Parathyroid adenoma (tissue), 2 donors: ENCODE measurements around the gene ANKRD39.

Source experiments
- H2AFZ ChIP-seq: fragments of 300-600 bp; sonication (generic); one replicate; pipeline ENCODE4 v1.7.0; 2017; ENCODE audit warnings: antibody characterized with exemption, mild to moderate bottlenecking
- H3K27ac ChIP-seq: fragments of 300-600 bp; sonication (generic); one replicate; pipeline ENCODE4 v1.7.0; 2017
- H3K27me3 ChIP-seq: fragments of 300-600 bp; sonication (generic); one replicate; pipeline ENCODE4 v1.7.0; 2017; ENCODE audit warnings: low read length; ENCODE audit not compliant: control insufficient read depth, insufficient read depth
- H3K36me3 ChIP-seq: fragments of 300-600 bp; sonication (generic); one replicate; pipeline ENCODE4 v1.7.0; 2017; ENCODE audit warnings: low read length; ENCODE audit not compliant: control insufficient read depth, insufficient read depth
- H3K4me1 ChIP-seq: fragments of 300-600 bp; sonication (generic); one replicate; pipeline ENCODE4 v1.7.0; 2017; ENCODE audit warnings: control low read depth
- H3K4me2 ChIP-seq: fragments of 300-600 bp; sonication (generic); one replicate; pipeline ENCODE4 v1.7.0; 2017; ENCODE audit warnings: low read length
- H3K4me3 ChIP-seq: fragments of 300-600 bp; sonication (generic); one replicate; pipeline ENCODE4 v1.7.0; 2017; ENCODE audit warnings: low read depth, low read length
- H3K79me2 ChIP-seq: fragments of 300-600 bp; sonication (generic); one replicate; pipeline ENCODE4 v1.7.0; 2017; ENCODE audit warnings: control low read depth
- H3K9ac ChIP-seq: fragments of 300-600 bp; sonication (generic); one replicate; pipeline ENCODE4 v1.7.0; 2017; ENCODE audit warnings: mild to moderate bottlenecking
- H3K9me3 ChIP-seq: fragments of 300-600 bp; sonication (generic); one replicate; pipeline ENCODE4 v1.7.0; 2017; ENCODE audit warnings: low read length; ENCODE audit not compliant: control insufficient read depth
- TF ChIP-seq, protein P1 (sequence below): fragments of 300-600 bp; sonication (generic); IDR thresholded peaks from one replicate; pipeline ENCODE4 v1.7.0; 2017; ENCODE audit warnings: antibody characterized with exemption, mild to moderate bottlenecking
- donor health status: primary hyperparathyroidism.

ANKRD39 gene

DNA sequence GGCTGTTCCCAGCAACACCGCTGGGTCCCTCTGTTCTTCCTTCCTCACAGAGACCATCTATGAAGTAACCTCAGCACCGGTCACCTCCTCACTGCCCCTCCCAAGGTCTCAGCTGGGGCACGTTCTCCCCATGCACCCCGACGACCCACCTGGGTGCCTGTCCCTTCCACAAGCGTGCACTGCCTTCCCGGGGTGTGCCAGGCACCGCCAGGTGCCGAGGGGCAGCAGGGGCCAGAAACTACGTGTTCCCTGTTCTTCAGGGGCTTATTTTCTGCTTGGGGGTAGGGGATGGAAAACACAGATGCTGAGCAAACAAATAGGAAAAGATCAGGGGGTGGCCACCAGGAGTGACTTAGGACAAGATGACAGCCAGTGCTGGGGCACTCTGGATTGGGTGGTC is 42.4 kb upstream of the ANKRD39 start:
- no peaks in the 10 kb centered on the region for H3K79me2 ChIP-seq
- H3K9me3 ChIP-seq: no peaks in the 10 kb centered on the region
- no peaks in the 10 kb centered on the region for H3K27me3 ChIP-seq
- H3K4me3 ChIP-seq: no peak overlapping the region
- no peak overlapping the region for H3K4me2 ChIP-seq
- no peak overlapping the region for H2AFZ ChIP-seq
- no peak overlapping the region for H3K9ac ChIP-seq
- no peak overlapping the region for H3K27ac ChIP-seq
- H3K36me3 ChIP-seq: no peaks in the 10 kb centered on the region
- peaks cover 5% of the 10 kb centered on the region for H3K4me1 ChIP-seq
- TF ChIP-seq, protein P1, sequence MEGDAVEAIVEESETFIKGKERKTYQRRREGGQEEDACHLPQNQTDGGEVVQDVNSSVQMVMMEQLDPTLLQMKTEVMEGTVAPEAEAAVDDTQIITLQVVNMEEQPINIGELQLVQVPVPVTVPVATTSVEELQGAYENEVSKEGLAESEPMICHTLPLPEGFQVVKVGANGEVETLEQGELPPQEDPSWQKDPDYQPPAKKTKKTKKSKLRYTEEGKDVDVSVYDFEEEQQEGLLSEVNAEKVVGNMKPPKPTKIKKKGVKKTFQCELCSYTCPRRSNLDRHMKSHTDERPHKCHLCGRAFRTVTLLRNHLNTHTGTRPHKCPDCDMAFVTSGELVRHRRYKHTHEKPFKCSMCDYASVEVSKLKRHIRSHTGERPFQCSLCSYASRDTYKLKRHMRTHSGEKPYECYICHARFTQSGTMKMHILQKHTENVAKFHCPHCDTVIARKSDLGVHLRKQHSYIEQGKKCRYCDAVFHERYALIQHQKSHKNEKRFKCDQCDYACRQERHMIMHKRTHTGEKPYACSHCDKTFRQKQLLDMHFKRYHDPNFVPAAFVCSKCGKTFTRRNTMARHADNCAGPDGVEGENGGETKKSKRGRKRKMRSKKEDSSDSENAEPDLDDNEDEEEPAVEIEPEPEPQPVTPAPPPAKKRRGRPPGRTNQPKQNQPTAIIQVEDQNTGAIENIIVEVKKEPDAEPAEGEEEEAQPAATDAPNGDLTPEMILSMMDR: no peak

DNA sequence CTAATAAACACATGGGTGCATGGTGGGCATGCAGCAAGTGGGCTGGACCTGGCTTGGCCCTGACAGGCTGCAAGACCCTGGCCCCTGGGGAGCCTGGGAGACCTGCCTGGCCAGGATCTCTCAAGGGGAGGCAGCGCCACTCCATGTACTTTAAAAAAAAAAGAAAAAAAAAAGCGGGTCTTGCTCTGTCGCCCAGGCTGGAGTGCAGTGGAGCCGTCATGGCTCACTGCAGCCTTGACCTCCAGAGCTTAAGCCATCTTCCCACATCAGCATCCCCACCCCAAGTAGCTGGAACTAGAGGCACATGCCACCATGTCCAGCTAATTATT is 41.6 kb upstream of the ANKRD39 start:
- H3K4me1 ChIP-seq: peaks cover 5% of the 10 kb centered on the region
- no peak overlapping the region for H3K4me3 ChIP-seq
- TF ChIP-seq, protein P1: no peak
- peak overlapping the region; percentile 58 for H2AFZ ChIP-seq
- H3K4me2 ChIP-seq: no peak overlapping the region
- H3K27ac ChIP-seq: no peak overlapping the region
- no peaks in the 10 kb centered on the region for H3K27me3 ChIP-seq
- H3K79me2 ChIP-seq: no peaks in the 10 kb centered on the region
- H3K9ac ChIP-seq: no peak overlapping the region
- no peaks in the 10 kb centered on the region for H3K36me3 ChIP-seq
- no peaks in the 10 kb centered on the region for H3K9me3 ChIP-seq

DNA sequence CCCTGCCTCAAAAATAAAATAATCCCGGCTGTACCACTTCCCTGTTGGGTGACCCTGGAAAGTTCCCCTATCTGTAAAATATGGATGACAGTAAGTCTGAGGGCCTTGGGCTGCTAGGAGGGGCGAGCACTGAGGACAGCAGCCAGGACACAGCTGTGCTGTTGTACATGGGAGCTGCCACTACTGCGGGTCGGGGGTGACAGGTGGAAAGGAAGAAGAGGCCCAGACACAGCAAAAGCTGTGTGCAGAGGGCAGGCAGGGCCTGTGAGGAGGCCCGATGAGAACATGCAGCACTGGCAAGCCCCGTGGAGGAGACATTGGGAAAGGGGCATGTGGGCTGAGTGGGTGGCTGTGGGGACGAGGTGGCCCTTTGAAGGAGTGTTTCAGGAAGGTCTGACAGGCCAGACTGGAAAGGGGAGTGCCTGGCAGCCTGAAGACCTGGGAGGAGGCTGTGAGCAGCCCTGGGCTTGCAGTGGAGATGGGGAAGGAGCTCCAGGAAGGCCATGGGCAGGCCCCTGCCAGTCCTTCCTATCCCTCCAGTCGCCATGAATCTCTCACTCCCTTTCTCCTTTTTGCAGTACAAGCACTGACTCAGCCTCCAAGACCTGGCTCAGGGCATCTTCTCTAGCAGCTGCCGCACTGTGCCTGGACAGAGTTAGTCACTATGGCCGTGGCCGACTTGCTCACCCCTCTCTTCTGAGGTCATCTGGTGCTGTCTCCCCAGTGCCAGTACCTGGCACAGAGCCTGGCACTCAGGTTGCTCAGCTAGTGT is 41.0 kb upstream of the ANKRD39 start:
- no peaks in the 10 kb centered on the region for H3K9me3 ChIP-seq
- no peaks in the 10 kb centered on the region for H3K79me2 ChIP-seq
- H3K4me2 ChIP-seq: no peak overlapping the region
- TF ChIP-seq, protein P1: no peak
- H3K9ac ChIP-seq: no peak overlapping the region
- H3K4me1 ChIP-seq: peaks cover 5% of the 10 kb centered on the region
- H3K27me3 ChIP-seq: no peaks in the 10 kb centered on the region
- no peak overlapping the region for H3K27ac ChIP-seq
- peak overlapping the region; percentile 58 for H2AFZ ChIP-seq
- H3K4me3 ChIP-seq: no peak overlapping the region
- no peaks in the 10 kb centered on the region for H3K36me3 ChIP-seq

DNA sequence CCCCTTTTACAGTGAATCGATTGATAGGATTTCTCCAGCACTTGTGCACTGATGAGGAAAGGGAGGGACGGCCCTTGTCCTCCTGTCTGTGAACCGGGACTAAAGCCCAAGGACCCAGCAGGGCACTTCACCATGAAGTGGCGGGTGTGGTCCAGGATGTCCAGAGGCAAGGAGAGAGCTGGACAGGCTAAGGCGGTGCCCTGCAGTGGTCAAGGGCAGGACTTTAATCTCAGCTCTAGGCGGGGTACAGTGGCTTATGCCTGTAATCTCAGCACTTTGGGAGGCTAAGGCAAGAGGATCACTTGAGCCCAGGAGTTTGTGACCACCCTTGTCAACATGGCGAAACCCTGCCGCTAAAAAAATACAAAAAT is 40.3 kb upstream of the ANKRD39 start:
- TF ChIP-seq, protein P1: no peak
- H3K4me2 ChIP-seq: no peak overlapping the region
- H3K36me3 ChIP-seq: no peaks in the 10 kb centered on the region
- peaks cover 5% of the 10 kb centered on the region for H3K4me1 ChIP-seq
- no peak overlapping the region for H3K27ac ChIP-seq
- no peaks in the 10 kb centered on the region for H3K79me2 ChIP-seq
- H3K4me3 ChIP-seq: no peak overlapping the region
- H2AFZ ChIP-seq: no peak overlapping the region
- no peaks in the 10 kb centered on the region for H3K9me3 ChIP-seq
- no peak overlapping the region for H3K9ac ChIP-seq
- no peaks in the 10 kb centered on the region for H3K27me3 ChIP-seq

DNA sequence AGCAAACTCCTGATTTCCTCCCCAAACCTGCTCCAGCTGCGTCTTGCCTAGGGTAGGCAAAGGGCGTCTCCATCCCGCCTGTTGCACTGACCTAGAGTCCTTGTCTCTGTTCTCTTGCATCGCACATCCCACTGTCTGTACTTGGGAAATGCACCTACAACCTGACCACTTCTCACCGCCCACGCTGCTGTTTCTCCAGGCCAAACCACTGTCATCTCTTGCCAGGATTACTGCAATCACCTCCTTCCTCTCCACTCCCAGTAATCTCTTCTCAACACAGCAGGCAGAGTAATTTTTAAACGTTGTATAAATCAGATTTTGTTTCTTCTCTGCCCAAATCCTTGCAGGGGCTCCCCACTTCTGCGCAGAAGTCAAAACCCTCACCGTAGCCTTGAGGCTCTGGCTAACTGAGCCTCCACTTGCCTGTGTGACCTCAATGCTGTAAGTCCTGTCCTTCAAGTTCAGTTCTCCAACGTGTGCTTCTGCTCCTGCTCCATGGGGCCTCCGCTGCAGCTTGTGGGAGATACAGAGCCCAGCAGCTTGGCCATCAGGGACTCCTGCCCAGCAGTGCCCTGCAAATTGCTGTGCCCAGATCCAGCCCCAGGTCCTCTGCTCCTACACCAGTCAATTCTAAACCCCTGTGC is 39.8 kb upstream of the ANKRD39 start:
- TF ChIP-seq, protein P1: no peak
- no peak overlapping the region for H3K4me3 ChIP-seq
- no peaks in the 10 kb centered on the region for H3K27me3 ChIP-seq
- H3K79me2 ChIP-seq: no peaks in the 10 kb centered on the region
- no peaks in the 10 kb centered on the region for H3K36me3 ChIP-seq
- H3K4me2 ChIP-seq: no peak overlapping the region
- no peak overlapping the region for H2AFZ ChIP-seq
- no peak overlapping the region for H3K27ac ChIP-seq
- no peak overlapping the region for H3K9ac ChIP-seq
- H3K9me3 ChIP-seq: no peaks in the 10 kb centered on the region
- peaks cover 5% of the 10 kb centered on the region for H3K4me1 ChIP-seq
